ENCODE data around the gene FOXL2. TPM values are rescaled to one million over a fixed set of nuclear protein-coding genes. Genes with fewer than 3 reads are reported as not detected.

FOXL2 gene
- total and polyA plus RNA-seq, 10 donors: not detected

- intact Hi-C loops (cut with DNase I; ENCODE audit: low total_unique reads): no loop called here
- no peak for TF ChIP-seq POLR2A (IDR thresholded peaks at IDR 0.05)
- TF ChIP-seq POLR2AphosphoS5 (IDR thresholded peaks at IDR 0.05): peak in 1 of 3 donors; percentile 19
- peak overlapping the region in 1 of 8 donors; percentile 68 for H3K4me3 ChIP-seq
Measured at GRCh38 chr3:138943724-138944653, 2.9 kb downstream of the FOXL2 start.

DNA sequence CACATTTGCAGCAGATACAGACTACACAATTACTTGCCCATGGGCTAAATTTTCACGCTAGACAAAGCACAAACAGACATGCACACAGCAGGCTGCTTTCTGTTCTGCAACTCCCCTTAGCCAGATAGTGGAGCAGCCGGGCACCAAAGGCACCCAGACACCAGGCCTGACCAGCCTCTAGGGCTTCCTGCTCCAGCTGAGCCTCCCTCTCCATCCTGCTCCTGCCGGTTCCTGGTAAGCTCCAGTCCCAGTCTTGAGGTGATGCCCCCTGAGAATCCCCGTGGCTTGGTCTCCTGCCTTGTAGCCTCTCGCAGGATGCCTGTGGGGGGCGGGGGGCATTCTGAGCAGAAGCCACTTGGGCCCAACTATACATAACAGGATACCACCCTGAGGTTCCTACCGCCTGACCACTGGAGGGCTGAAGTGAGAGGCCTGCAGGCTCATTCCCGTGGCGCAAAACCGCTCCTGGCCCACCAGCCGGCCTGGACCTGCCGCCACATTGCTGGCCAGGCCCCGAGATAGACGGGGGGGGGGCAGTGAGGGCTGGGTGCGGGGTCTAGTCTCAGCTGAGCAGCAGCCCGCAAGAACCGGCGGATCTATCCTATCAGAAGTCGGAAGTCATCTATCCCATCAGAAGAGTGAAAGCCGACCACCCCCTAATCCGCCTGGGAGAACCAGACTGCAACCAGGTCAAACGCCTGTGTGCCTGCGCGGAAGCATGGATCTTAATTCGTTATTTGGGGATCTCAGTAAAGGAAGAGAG lies 3.9 kb downstream of the FOXL2 start:
- H3K36me3 ChIP-seq: no peaks in the 10 kb centered on the region
- no peak overlapping the region for H3K27ac ChIP-seq
- 12 to 22% (median 18%) methylated on average over 16 to 25 of the region's 25 CpGs for WGBS, 5 donors
- peaks cover 40 to 100% (median 99%) of the 10 kb centered on the region in 7 donors for H3K27me3 ChIP-seq (replicated peaks in 1 of 7)
- H3K9me3 ChIP-seq: no peaks in the 10 kb centered on the region
- no peak overlapping the region for H3K4me3 ChIP-seq
- DNase-seq: no peak
- TF ChIP-seq POLR2A (IDR thresholded peaks at IDR 0.05): no peak
- TF ChIP-seq POLR2AphosphoS5 (IDR thresholded peaks at IDR 0.05): peak in 2 of 3 donors; percentile 18 to 47
- peak in 1 of 11 experiments; percentile 9 for TF ChIP-seq CTCF (IDR thresholded peaks at IDR 0.05 in 8 of 11, conservative IDR thresholded peaks at IDR 0.05 in 3 of 11)
- intact Hi-C loops (cut with DNase I; ENCODE audit: low total_unique reads): no loop called here
- H3K4me1 ChIP-seq: peaks cover 37 to 71% (median 56%) of the 10 kb centered on the region in 6 donors

More at GRCh38 chr3:138943724-138944653, 2.9 kb downstream of the FOXL2 start:
- Histone ChIP-seq H3K27ac (no peak overlapping the region), H3K9me3 (no peaks in the 10 kb centered on the region), H3K4me1 (peaks cover 27 to 66% (median 47%) of the 10 kb centered on the region in 6 donors), H3K36me3 (no peaks in the 10 kb centered on the region), H3K27me3 (replicated peaks in 1 of 7) (peaks cover 31 to 100% (median 99%) of the 10 kb centered on the region in 7 donors)
- peak; percentile 59 for DNase-seq
- WGBS, 5 donors: 7 to 13% (median 10%) methylated on average over 30 of the region's 30 CpGs

GRCh38 chr3:138942271-138942670 lies 4.7 kb downstream of the FOXL2 start:
- Histone ChIP-seq H3K4me1 (peaks cover 43 to 73% (median 62%) of the 10 kb centered on the region in 6 donors), H3K36me3 (no peaks in the 10 kb centered on the region), H3K27ac (no peak overlapping the region), H3K27me3 (replicated peaks in 1 of 7) (peaks cover 41 to 100% (median 100%) of the 10 kb centered on the region in 7 donors), H3K9me3 (no peaks in the 10 kb centered on the region), H3K4me3 (no peak overlapping the region)
- WGBS, 5 donors: 75 to 85% (median 77%) methylated on average over 4 of the region's 4 CpGs
- TF ChIP-seq POLR2AphosphoS5 (IDR thresholded peaks at IDR 0.05) (no peak), CTCF (IDR thresholded peaks at IDR 0.05 in 8 of 11, conservative IDR thresholded peaks at IDR 0.05 in 3 of 11) (no peak), POLR2A (IDR thresholded peaks at IDR 0.05) (no peak)
- intact Hi-C loops (cut with DNase I; ENCODE audit: low total_unique reads): no loop called here
- DNase-seq: no peak

DNA sequence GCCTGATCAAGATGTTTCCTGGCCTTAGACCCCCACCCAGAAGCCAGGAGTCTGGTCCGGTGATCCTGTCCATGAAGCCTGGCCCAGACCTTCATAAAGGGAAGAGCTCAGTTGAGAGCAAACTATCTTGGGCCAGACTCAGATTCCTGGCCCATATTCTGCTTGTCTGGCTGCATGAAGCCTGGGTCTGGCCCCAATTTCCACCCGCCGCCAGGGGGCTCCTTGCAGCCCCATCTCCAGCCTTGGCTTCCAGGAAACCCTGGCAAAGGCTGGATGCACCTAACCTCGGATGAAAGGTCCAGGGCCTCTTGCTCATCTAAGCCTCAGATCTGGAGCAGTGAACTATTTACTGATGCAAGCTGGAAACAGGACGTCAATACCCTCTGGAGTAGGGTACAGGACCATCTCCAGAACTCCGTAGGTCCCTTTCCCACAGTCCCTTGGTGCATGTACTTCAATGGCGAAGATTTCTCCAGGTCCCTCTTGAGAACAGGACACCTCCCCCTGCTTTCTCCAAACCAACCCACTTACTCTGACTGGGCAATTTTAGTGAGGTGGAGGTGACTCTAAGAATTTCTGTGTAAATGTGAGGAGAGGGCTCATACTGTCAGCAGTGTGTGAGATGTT lies 5.6 kb downstream of the FOXL2 start:
- intact Hi-C loops (cut with DNase I; ENCODE audit: low total_unique reads): no loop called here
- Histone ChIP-seq H3K36me3 (no peaks in the 10 kb centered on the region), H3K4me1 (peaks cover 42 to 73% (median 62%) of the 10 kb centered on the region in 6 donors), H3K27me3 (replicated peaks in 1 of 7) (peaks cover 38 to 100% (median 100%) of the 10 kb centered on the region in 7 donors), H3K4me3 (no peak overlapping the region), H3K27ac (no peak overlapping the region), H3K9me3 (no peaks in the 10 kb centered on the region)
- no peak for TF ChIP-seq POLR2A (IDR thresholded peaks at IDR 0.05)
- peak in 5 of 11 experiments; percentile 24 to 51 (median 35) for TF ChIP-seq CTCF (IDR thresholded peaks at IDR 0.05 in 8 of 11, conservative IDR thresholded peaks at IDR 0.05 in 3 of 11)
- no peak for TF ChIP-seq POLR2AphosphoS5 (IDR thresholded peaks at IDR 0.05)
- no peak for DNase-seq
- WGBS, 5 donors: 47 to 60% (median 51%) methylated on average over 6 to 7 of the region's 7 CpGs

Data from spleen (tissue), 11 donors.